WERI-Rb-1 (cell line): Measurements from ENCODE around the gene DOK6.

ENCODE experiments used
- DNase-seq: peaks from one replicate; pipeline ENCODE4 v3.0.0-alpha.2; 2020
- H3K27ac ChIP-seq: fragments of 250-450 bp; sonication (Bioruptor Pico); 2 replicates; pipeline ENCODE4 v1.5.1; 2020; ENCODE audit warnings: mild to moderate bottlenecking, moderate library complexity
- H3K27me3 ChIP-seq: fragments of 250-450 bp; sonication (Bioruptor Pico); 2 replicates; pipeline ENCODE4 v1.5.1; 2021; ENCODE audit warnings: mild to moderate bottlenecking, low read depth, moderate library complexity; ENCODE audit not compliant: insufficient read depth, severe bottlenecking
- H3K36me3 ChIP-seq: fragments of 250-450 bp; sonication (Bioruptor Pico); 2 replicates; pipeline ENCODE4 v1.5.1; 2020; ENCODE audit warnings: mild to moderate bottlenecking, moderate library complexity
- H3K4me3 ChIP-seq: 2 replicates; pipeline ENCODE4 v1.5.1; 2011; ENCODE audit warnings: low read depth, mild to moderate bottlenecking, control low read depth, low read length
- H3K9me3 ChIP-seq: fragments of 250-450 bp; sonication (Bioruptor Pico); 2 replicates; pipeline ENCODE4 v1.5.1; 2021; ENCODE audit warnings: mild to moderate bottlenecking, moderate library complexity; ENCODE audit not compliant: severe bottlenecking
- TF ChIP-seq, protein P1 (sequence below): IDR thresholded peaks from 2 replicates; pipeline ENCODE4 v1.5.1; 2011; ENCODE audit warnings: low read depth, mild to moderate bottlenecking, control low read depth, inconsistent platforms, low read length

Gene DOK6

DNA sequence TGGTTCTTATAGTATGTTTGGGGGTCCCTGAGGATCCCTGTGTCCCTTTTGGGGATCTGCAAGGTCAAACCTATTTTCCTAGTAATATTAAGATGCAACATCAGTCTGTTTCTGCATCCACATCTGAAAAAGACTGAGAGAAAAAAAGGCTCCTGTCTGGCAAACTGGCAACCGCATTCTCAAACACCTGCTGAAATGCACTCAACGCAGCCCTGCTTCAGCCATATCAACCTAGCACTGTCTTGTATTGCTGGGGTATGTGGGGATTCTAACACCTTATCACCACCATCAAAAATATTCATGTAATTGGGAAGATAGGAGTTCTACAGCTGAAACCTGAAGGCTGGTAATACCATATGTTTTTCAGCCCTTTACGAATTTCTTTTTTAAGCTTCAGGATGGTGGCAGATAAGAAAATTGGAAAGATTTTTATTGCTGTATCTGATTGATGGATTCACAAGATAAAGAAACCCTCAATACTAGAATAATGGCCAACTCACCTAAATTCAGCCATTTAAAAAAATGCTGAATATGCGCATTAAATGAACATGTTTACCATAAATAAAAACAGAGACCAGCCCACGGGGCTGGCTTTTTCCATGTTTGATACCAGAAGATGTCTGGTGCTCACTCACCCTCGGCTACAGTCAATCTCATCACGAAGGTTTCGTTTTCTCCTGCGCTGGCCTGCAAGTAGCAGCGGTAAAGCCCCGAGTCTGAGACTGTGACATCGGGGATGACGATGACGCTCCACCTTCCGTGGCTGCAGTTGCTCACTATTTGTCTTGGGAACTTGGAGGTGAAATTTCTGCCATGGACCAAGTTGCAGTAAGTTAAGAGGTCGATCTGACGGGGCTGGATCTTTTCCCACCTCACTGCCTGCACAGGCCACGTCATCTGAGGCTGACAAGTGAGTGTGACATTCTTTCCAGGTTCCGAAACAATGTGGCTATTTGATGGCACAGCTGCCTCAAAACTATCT is 494.7 kb downstream of the DOK6 start:
- TF ChIP-seq, protein P1, sequence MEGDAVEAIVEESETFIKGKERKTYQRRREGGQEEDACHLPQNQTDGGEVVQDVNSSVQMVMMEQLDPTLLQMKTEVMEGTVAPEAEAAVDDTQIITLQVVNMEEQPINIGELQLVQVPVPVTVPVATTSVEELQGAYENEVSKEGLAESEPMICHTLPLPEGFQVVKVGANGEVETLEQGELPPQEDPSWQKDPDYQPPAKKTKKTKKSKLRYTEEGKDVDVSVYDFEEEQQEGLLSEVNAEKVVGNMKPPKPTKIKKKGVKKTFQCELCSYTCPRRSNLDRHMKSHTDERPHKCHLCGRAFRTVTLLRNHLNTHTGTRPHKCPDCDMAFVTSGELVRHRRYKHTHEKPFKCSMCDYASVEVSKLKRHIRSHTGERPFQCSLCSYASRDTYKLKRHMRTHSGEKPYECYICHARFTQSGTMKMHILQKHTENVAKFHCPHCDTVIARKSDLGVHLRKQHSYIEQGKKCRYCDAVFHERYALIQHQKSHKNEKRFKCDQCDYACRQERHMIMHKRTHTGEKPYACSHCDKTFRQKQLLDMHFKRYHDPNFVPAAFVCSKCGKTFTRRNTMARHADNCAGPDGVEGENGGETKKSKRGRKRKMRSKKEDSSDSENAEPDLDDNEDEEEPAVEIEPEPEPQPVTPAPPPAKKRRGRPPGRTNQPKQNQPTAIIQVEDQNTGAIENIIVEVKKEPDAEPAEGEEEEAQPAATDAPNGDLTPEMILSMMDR: no peak
- no peaks in the 10 kb centered on the region for H3K36me3 ChIP-seq
- H3K9me3 ChIP-seq: no peaks in the 10 kb centered on the region
- H3K27ac ChIP-seq: no peak overlapping the region
- DNase-seq: no peak
- H3K27me3 ChIP-seq: no peaks in the 10 kb centered on the region
- H3K4me3 ChIP-seq: no peak overlapping the region

DNA sequence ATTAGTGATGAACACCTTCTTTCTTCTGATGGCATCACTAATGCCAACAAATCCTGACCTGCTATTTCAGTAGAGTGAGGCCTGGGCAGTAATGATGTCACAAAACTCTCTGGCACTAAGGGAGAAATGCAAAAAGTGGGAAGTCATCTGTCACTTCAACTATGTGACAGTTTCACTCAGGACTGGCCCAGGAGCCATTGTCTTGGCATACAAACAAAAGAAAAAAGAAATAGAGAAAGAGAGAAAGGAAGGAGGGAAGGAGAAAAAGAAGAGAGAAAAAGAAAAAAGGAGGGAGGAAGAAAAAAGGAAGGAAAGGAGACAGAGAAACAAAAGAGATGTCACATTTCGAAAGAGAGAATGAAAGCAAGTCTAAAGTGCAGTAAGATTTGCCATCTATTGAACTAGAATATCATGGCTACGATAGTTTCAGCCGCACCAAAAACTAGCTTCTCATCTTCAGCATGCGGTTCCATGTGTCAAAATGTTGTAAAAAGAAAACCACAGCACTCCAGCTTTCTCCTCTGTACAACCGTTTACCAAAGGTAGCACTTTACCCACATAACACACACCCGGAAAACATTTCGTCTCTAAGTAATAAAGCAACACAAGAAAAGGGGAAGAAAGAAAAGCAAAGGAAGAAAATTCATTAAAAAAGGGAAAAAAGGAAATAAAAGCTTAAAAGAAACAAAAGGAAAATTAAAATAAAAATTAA is 496.9 kb downstream of the DOK6 start:
- no peak for DNase-seq
- Histone ChIP-seq H3K36me3 (no peaks in the 10 kb centered on the region), H3K4me3 (no peak overlapping the region), H3K9me3 (no peaks in the 10 kb centered on the region), H3K27me3 (no peaks in the 10 kb centered on the region), H3K27ac (no peak overlapping the region)
- TF ChIP-seq, protein P1: no peak

GRCh38 chr18:69898241-69898861 is 497.7 kb downstream of the DOK6 start:
- DNase-seq: no peak

More at GRCh38 chr18:69898241-69898861, 497.7 kb downstream of the DOK6 start:
- no peak overlapping the region for H3K27ac ChIP-seq
- no peak overlapping the region for H3K4me3 ChIP-seq
- no peaks in the 10 kb centered on the region for H3K36me3 ChIP-seq
- TF ChIP-seq, protein P1: no peak
- no peaks in the 10 kb centered on the region for H3K27me3 ChIP-seq
- H3K9me3 ChIP-seq: no peaks in the 10 kb centered on the region
